Measurements from ENCODE around the gene TMEM123. TPM values are rescaled to one million over a fixed set of nuclear protein-coding genes. Genes with fewer than 3 reads are reported as not detected.
A peak's percentile ranks its signal among the peaks of the same experiment; 100 is the strongest.

Gene TMEM123
- total and polyA plus RNA-seq, 2 of the 4 experiments (the other 2 are of a cell fraction) = 96.9 to 127 TPM

DNA sequence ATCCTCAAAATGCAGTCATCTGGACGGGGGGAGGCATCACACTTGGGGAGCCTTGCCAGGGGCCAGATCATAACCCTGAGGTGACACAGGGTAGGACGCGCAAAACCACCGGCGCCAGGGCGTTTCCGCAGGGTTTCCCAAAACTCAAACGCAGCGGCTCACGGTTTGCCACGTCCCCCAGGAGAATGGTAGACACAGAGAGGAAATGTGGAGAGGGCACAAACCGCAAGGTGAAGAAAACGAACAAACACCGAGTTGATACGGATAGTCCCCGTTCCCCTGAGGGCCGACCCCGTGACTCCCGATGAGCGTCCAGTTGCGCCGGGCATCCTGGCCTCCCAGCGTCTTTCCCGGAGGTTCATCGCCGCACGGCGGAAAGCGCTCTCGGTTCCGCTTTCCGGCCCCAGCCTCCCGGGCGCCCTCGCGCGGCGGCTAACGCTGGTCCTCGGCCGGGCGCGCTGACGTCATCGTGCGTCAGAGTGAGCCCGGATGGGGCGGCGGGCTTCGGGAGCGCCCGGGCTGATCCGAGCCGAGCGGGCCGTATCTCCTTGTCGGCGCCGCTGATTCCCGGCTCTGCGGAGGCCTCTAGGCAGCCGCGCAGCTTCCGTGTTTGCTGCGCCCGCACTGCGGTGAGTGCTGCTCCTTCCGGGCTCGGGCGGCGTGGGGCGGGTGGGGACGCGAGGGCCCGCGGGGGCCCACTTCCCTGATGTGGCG is 105.7 kb downstream of the TMEM123 start, which contains the start of gene BIRC2 (continued):
- TF ChIP-seq, protein P1, sequence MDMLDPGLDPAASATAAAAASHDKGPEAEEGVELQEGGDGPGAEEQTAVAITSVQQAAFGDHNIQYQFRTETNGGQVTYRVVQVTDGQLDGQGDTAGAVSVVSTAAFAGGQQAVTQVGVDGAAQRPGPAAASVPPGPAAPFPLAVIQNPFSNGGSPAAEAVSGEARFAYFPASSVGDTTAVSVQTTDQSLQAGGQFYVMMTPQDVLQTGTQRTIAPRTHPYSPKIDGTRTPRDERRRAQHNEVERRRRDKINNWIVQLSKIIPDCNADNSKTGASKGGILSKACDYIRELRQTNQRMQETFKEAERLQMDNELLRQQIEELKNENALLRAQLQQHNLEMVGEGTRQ (IDR thresholded peaks at IDR 0.05; ENCODE audit: low read depth, low read length) = 0 out of 2 replicates have a peak, but pooled peaks have one; percentile 14
- TF ChIP-seq FOS (IDR thresholded peaks at IDR 0.05; ENCODE audit: low read depth, low read length) (peak; percentile 39), MAZ (IDR thresholded peaks at IDR 0.05; ENCODE audit: borderline replicate concordance, low read depth, low read length) (peak; percentile 56; the same call in 1 of the 2 replicates)

DNA sequence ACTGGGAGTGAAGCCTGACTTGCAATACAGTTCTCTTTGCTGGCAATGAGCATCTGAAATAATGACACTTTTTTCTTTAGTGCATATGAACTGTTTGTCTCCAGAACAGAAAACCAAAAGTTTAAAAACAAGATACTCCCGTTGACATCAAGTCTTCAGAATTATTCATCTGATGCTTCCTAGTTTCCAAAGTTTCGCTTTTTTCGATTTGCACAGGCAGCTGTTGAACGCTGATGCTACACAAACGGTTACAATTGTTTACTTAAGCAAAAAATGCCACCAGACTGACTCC is 106.2 kb downstream of the TMEM123 start:
- Histone ChIP-seq H2BK15ac (ENCODE audit: low read depth, low read length) (peak overlapping the region; percentile 99; the same call in 2 of the 3 replicates), H3K4ac (ENCODE audit: low read depth, low read length) (peak overlapping the region; percentile 100), H3K14ac (replicated peaks; ENCODE audit: low read depth, low read length) (peak overlapping the region; percentile 100), H4K20me1 (ENCODE audit: insufficient read depth, low read length) (peaks cover 9% of the 10 kb centered on the region; the same call in 1 of the 2 replicates), H4K91ac (ENCODE audit: insufficient read depth, low read depth, low read length) (peak overlapping the region; percentile 100), H3K79me1 (ENCODE audit: low read depth in 1 of 2, low read length in 2 of 2) (peaks cover 0 to 28% of the 10 kb centered on the region in 2 experiments; a peak in 3 of 4 replicates), H2AK5ac (ENCODE audit: low read depth, low read length) (peak overlapping the region; percentile 75; the same call in 1 of the 2 replicates), H3K4me3 (ENCODE audit: insufficient read depth, low read depth, low read length) (peak overlapping the region; percentile 81), H3K9me1 (ENCODE audit: insufficient read depth, low read length) (0 out of 2 replicates have a peak, but pooled peaks cover 3% of the 10 kb centered on the region), H2AK9ac (replicated peaks; ENCODE audit: low read depth, low read length, poor library complexity) (peak overlapping the region; percentile 98), H3K4me1 (ENCODE audit: control insufficient read depth, insufficient read depth, low read length) (no peaks in the 10 kb centered on the region; the same call in 1 of the 2 replicates), H3K9ac (ENCODE audit: low read depth, low read length) (peak overlapping the region; percentile 94), H4K8ac (ENCODE audit: low read depth in 2 of 2, low read length in 2 of 2) (peak overlapping the region; percentile 92 to 99), H2BK20ac (ENCODE audit: low read depth, low read length) (peak overlapping the region; percentile 99), H3K27me3 (ENCODE audit: control insufficient read depth, insufficient read depth, low read length) (no peaks in the 10 kb centered on the region), H3K56ac (ENCODE audit: extremely low read depth, insufficient read depth, low read length) (peak overlapping the region; percentile 100), H4K5ac (ENCODE audit: low read depth, low read length) (peak overlapping the region; percentile 94), H3K27ac (ENCODE audit: insufficient read depth, low read length) (peak overlapping the region; percentile 95), H3K18ac (ENCODE audit: low read depth, low read length) (peak overlapping the region; percentile 96), H3K4me2 (ENCODE audit: low read depth, low read length) (peak overlapping the region; percentile 87), H2AFZ (replicated peaks; ENCODE audit: low read length, poor library complexity) (peak overlapping the region; percentile 98), H3K36me3 (ENCODE audit: control insufficient read depth, insufficient read depth, low read length) (peaks cover 9% of the 10 kb centered on the region), H2BK5ac (ENCODE audit: low read depth, low read length, poor library complexity, severe bottlenecking) (peak overlapping the region; percentile 99), H3K23ac (ENCODE audit: low read depth, low read length) (peak overlapping the region; percentile 100), H3K9me3 (ENCODE audit: control insufficient read depth, insufficient read depth, low read length) (no peaks in the 10 kb centered on the region), H2BK120ac (ENCODE audit: low read depth, low read length) (peak overlapping the region; percentile 100)
- ChIA-PET POLR2A (ENCODE audit: unreplicated experiment) (no interaction called here), CTCF (no interaction called here)
- intact Hi-C loops (cut with micrococcal nuclease) (loop anchor here (5.0 kb wide), 2 partner anchors 106 to 234 kb away; partner anchors contain the start of genes TMEM123 and YAP1), dilution Hi-C loops (cut with HindIII; ENCODE audit: low sequenced_read_pairs, unreplicated experiment) (no loop called here), in situ Hi-C loops (cut with MboI; ENCODE audit: low sequenced_read_pairs) (no loop called here)
- TF ChIP-seq CEBPB (IDR thresholded peaks at IDR 0.05; ENCODE audit: low read depth, low read length) (no peak), MAFK (IDR thresholded peaks at IDR 0.05; ENCODE audit: low read depth, low read length) (peak; percentile 71)
- ATAC-seq (ENCODE audit: low read depth) (no peak), DNase-seq (peak; percentile 79)
- WGBS, 2 experiments (ENCODE audit: extremely low coverage in 2 of 2, insufficient read length in 1 of 2) = no CpG with 5 or more reads among the region's 5 CpGs
- BruUV-seq (replicated peaks) = TSS peak; percentile 87

Other genes starting within 250 kb of the TMEM123 start
- 5.0 and 6.4 TPM in 2 replicates for gene BIRC3, start 135.3 kb downstream of the TMEM123 start, total RNA-seq (2012; rRNA removed)
- 1.3 and 2.2 TPM in 2 replicates for gene BIRC3, start 135.3 kb downstream of the TMEM123 start, polyA plus RNA-seq (2012; rRNA removed)
- 112 and 204 TPM in 2 replicates for gene BIRC2, start 105.6 kb downstream of the TMEM123 start, total RNA-seq (2012; rRNA removed)
- 40.4 and 48.0 TPM in 2 replicates for gene BIRC2, start 105.6 kb downstream of the TMEM123 start, polyA plus RNA-seq (2012; rRNA removed)
- gene MMP7, start 78.0 kb upstream of the TMEM123 start, total RNA-seq (2012; rRNA removed) = not detected in 2 replicates
- gene MMP7, start 78.0 kb upstream of the TMEM123 start, polyA plus RNA-seq (2012; rRNA removed) = not detected in 2 replicates
- gene MMP20, start 172.6 kb upstream of the TMEM123 start, total RNA-seq (2012; rRNA removed) = not detected in 2 replicates
- gene MMP20, start 172.6 kb upstream of the TMEM123 start, polyA plus RNA-seq (2012; rRNA removed) = not detected in 2 replicates